ENCODE measurements around the gene ZCCHC14. TPM values are rescaled to one million over a fixed set of nuclear protein-coding genes. Genes with fewer than 3 reads are reported as not detected.

Gene ZCCHC14
- total and polyA plus RNA-seq, 2 experiments from 2014 or later = 2.7 to 6.3 TPM

DNA sequence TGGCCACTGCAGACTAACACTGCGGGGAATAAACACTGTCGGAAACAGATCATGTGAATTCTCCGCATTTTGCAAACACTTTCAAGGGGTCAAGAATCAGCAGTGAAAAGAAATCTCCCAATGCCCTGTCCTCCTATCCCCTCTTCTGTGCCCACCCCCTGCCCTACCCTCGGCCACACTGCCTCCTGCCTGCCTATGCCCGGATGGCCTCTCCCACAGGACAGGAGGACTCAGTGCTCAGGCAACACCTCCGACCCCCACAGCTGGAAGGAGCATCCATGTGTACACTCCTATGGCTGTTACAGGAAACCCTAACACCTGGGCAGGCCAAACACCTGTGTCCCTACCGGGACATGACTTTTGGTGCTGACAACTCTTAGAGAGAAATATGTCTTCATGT is 133.7 kb downstream of the ZCCHC14 start:
- no peaks in the 10 kb centered on the region for H3K9me3 ChIP-seq (ENCODE audit: low read depth)
- no peaks in the 10 kb centered on the region for H3K9me2 ChIP-seq (ENCODE audit: insufficient read depth)
- no peak overlapping the region for H3K27ac ChIP-seq
- no peak overlapping the region for H3K9ac ChIP-seq
- no peaks in the 10 kb centered on the region for H3F3A ChIP-seq (ENCODE audit: insufficient read depth)
- no peak overlapping the region for H3K4me2 ChIP-seq (ENCODE audit: unreplicated experiment)
- H3K27me3 ChIP-seq (replicated peaks; ENCODE audit: insufficient read depth) = no peaks in the 10 kb centered on the region
- WGBS, 2 experiments (ENCODE audit: low coverage in 1 of 2, low lambda C conversion rate in 2 of 2, missing lambda C conversion rate in 2 of 2) = 83 to 92% methylated on average over 7 of the region's 7 CpGs
- no peaks in the 10 kb centered on the region for H4K20me1 ChIP-seq (ENCODE audit: insufficient read depth)
- H3K79me2 ChIP-seq (ENCODE audit: insufficient read depth) = peaks cover 55% of the 10 kb centered on the region
- 0 out of 2 replicates have a peak, but pooled peaks cover 3% of the 10 kb centered on the region for H3K36me3 ChIP-seq (ENCODE audit: low read depth)
- H3K4me3 ChIP-seq = no peak overlapping the region
- TF ChIP-seq EZH2phosphoT487 (IDR thresholded peaks at IDR 0.05; ENCODE audit: insufficient read depth, low read depth) (no peak), EZH2 (IDR thresholded peaks at IDR 0.05; ENCODE audit: insufficient read depth, poor library complexity, severe bottlenecking) (no peak)
- H3K4me1 ChIP-seq (ENCODE audit: insufficient read depth) = no peaks in the 10 kb centered on the region
- H2AFZ ChIP-seq = no peak overlapping the region
- in situ Hi-C loops (cut with MboI) = no loop called here
- DNase-seq = no peak

DNA sequence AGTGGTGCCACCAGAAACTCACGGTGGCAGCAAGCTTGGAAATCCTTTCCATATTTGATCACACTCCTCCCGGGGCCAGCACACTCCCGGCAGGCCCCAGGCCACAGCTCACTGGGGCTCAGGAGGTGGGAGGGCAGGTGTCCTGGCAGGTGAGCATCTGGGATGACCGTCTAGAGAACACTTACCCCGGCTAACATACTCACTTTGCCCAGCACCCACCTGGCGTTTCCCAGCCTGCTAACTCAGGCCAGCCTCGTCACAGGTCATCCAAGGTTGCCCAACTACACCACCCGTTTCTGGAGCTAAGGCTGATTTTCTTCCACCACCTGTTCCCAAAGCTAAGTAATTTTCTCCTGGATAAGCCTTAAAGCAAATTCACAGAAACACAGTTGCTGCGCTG is 134.1 kb downstream of the ZCCHC14 start:
- Histone ChIP-seq H3K27ac (no peak overlapping the region), H3K27me3 (replicated peaks; ENCODE audit: insufficient read depth) (no peaks in the 10 kb centered on the region), H3F3A (ENCODE audit: insufficient read depth) (no peaks in the 10 kb centered on the region), H4K20me1 (ENCODE audit: insufficient read depth) (no peaks in the 10 kb centered on the region), H3K9ac (no peak overlapping the region), H3K4me3 (no peak overlapping the region), H3K36me3 (ENCODE audit: low read depth) (0 out of 2 replicates have a peak, but pooled peaks cover 3% of the 10 kb centered on the region), H3K4me1 (ENCODE audit: insufficient read depth) (no peaks in the 10 kb centered on the region), H3K4me2 (ENCODE audit: unreplicated experiment) (no peak overlapping the region), H2AFZ (no peak overlapping the region), H3K9me2 (ENCODE audit: insufficient read depth) (no peaks in the 10 kb centered on the region), H3K79me2 (ENCODE audit: insufficient read depth) (peaks cover 54% of the 10 kb centered on the region), H3K9me3 (ENCODE audit: low read depth) (no peaks in the 10 kb centered on the region)
- 89 to 95% methylated on average over 9 of the region's 9 CpGs for WGBS, 2 experiments (ENCODE audit: low coverage in 1 of 2, low lambda C conversion rate in 2 of 2, missing lambda C conversion rate in 2 of 2)
- no peak for DNase-seq
- TF ChIP-seq EZH2 (IDR thresholded peaks at IDR 0.05; ENCODE audit: insufficient read depth, poor library complexity, severe bottlenecking) (no peak), EZH2phosphoT487 (IDR thresholded peaks at IDR 0.05; ENCODE audit: insufficient read depth, low read depth) (no peak)
- in situ Hi-C loops (cut with MboI) = no loop called here

DNA sequence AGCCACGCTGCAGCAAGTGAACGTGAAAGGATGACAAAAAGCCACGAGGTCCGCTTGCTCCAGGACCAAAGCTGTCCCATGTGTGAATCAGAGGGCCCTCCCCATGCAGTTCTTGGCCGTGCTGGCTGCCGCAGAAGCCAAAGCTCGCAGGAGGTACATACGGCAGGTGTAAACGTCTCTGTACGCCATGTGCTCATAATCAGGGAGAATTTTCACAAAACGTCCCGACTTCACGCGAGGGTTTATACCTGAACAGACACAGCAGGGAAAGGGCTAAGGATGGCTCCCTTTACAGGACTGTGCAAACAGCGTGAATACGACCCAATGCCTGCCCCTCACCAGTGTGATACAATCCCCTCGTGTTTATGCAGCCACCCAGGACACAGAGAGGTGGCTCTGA is 134.6 kb downstream of the ZCCHC14 start:
- H3K9me3 ChIP-seq (ENCODE audit: low read depth) = no peaks in the 10 kb centered on the region

DNA sequence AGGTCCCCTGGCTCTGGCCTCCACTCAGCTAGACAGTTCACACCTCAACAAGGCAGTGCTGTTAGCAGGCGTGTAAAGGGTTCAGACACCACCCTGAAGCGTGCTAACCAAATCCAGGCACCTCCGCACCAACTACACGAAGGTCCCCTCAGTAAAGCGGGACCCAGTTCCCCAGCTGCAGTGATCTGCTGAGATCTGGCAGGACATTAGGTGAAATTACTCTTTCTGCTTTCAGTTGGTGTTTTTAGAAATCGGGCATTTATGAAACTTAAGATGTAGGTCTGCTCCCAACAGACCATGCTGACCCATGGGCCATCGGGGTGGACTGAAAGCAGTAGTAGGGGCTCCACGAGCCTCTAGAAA is 136.4 kb downstream of the ZCCHC14 start:
- Histone ChIP-seq H2AFZ (no peak overlapping the region), H3K9me2 (ENCODE audit: insufficient read depth) (no peaks in the 10 kb centered on the region), H3F3A (ENCODE audit: insufficient read depth) (no peaks in the 10 kb centered on the region), H3K27ac (no peak overlapping the region), H3K4me1 (ENCODE audit: insufficient read depth) (peaks cover 1% of the 10 kb centered on the region; the same call in 1 of the 2 replicates), H3K79me2 (ENCODE audit: insufficient read depth) (peaks cover 40% of the 10 kb centered on the region), H3K9ac (no peak overlapping the region), H3K4me3 (no peak overlapping the region), H3K4me2 (ENCODE audit: unreplicated experiment) (no peak overlapping the region), H3K36me3 (ENCODE audit: low read depth) (no peaks in the 10 kb centered on the region), H3K9me3 (ENCODE audit: low read depth) (no peaks in the 10 kb centered on the region), H3K27me3 (replicated peaks; ENCODE audit: insufficient read depth) (no peaks in the 10 kb centered on the region), H4K20me1 (ENCODE audit: insufficient read depth) (no peaks in the 10 kb centered on the region)
- TF ChIP-seq EZH2 (IDR thresholded peaks at IDR 0.05; ENCODE audit: insufficient read depth, poor library complexity, severe bottlenecking) (no peak), EZH2phosphoT487 (IDR thresholded peaks at IDR 0.05; ENCODE audit: insufficient read depth, low read depth) (no peak)
- no peak for DNase-seq
- in situ Hi-C loops (cut with MboI) = no loop called here
- 91 to 97% methylated on average over 8 of the region's 8 CpGs for WGBS, 2 experiments (ENCODE audit: low coverage in 1 of 2, low lambda C conversion rate in 2 of 2, missing lambda C conversion rate in 2 of 2)

More for the DNA sequence above, 134.6 kb downstream of the ZCCHC14 start:
- no peak overlapping the region for H3K9ac ChIP-seq
- H4K20me1 ChIP-seq (ENCODE audit: insufficient read depth) = no peaks in the 10 kb centered on the region
- H3K4me3 ChIP-seq = no peak overlapping the region
- H3K4me1 ChIP-seq (ENCODE audit: insufficient read depth) = no peaks in the 10 kb centered on the region
- H3F3A ChIP-seq (ENCODE audit: insufficient read depth) = no peaks in the 10 kb centered on the region
- WGBS, 2 experiments (ENCODE audit: low coverage in 1 of 2, low lambda C conversion rate in 2 of 2, missing lambda C conversion rate in 2 of 2) = 88 to 89% methylated on average over 17 of the region's 17 CpGs
- H3K79me2 ChIP-seq (ENCODE audit: insufficient read depth) = peaks cover 50% of the 10 kb centered on the region
- no peak for DNase-seq
- H3K36me3 ChIP-seq (ENCODE audit: low read depth) = 0 out of 2 replicates have a peak, but pooled peaks cover 3% of the 10 kb centered on the region
- no peak overlapping the region for H2AFZ ChIP-seq
- in situ Hi-C loops (cut with MboI) = no loop called here
- H3K9me2 ChIP-seq (ENCODE audit: insufficient read depth) = no peaks in the 10 kb centered on the region
- no peak overlapping the region for H3K4me2 ChIP-seq (ENCODE audit: unreplicated experiment)
- no peak overlapping the region for H3K27ac ChIP-seq
- no peak for TF ChIP-seq EZH2 (IDR thresholded peaks at IDR 0.05; ENCODE audit: insufficient read depth, poor library complexity, severe bottlenecking)
- TF ChIP-seq EZH2phosphoT487 (IDR thresholded peaks at IDR 0.05; ENCODE audit: insufficient read depth, low read depth) = no peak
- no peaks in the 10 kb centered on the region for H3K27me3 ChIP-seq (replicated peaks; ENCODE audit: insufficient read depth)

Other genes with a start within 250 kb of the ZCCHC14 start
- 0.89 and 5.1 TPM in 2 replicates for gene C16orf95, start 175.6 kb downstream of the ZCCHC14 start, total RNA-seq (2014; rRNA removed; shearing (Covaris generic))
- gene C16orf95, start 175.6 kb downstream of the ZCCHC14 start, polyA plus RNA-seq (2016; fragmentation: Nextera tagmentation; extraction: Ambion mirVana) = 6.3 and 9.2 TPM in 2 replicates
- gene FBXO31, start 109.2 kb downstream of the ZCCHC14 start, total RNA-seq (2014; rRNA removed; shearing (Covaris generic)) = 31.0 and 46.8 TPM in 2 replicates
- gene FBXO31, start 109.2 kb downstream of the ZCCHC14 start, polyA plus RNA-seq (2016; fragmentation: Nextera tagmentation; extraction: Ambion mirVana) = 17.5 and 19.3 TPM in 2 replicates
- gene MAP1LC3B, start 100.7 kb downstream of the ZCCHC14 start, total RNA-seq (2014; rRNA removed; shearing (Covaris generic)) = 43.3 and 43.9 TPM in 2 replicates
- 224 and 226 TPM in 2 replicates for gene MAP1LC3B, start 100.7 kb downstream of the ZCCHC14 start, polyA plus RNA-seq (2016; fragmentation: Nextera tagmentation; extraction: Ambion mirVana)
- gene JPH3, start 109.5 kb upstream of the ZCCHC14 start, total RNA-seq (2014; rRNA removed; shearing (Covaris generic)) = not detected in 2 replicates
- gene JPH3, start 109.5 kb upstream of the ZCCHC14 start, polyA plus RNA-seq (2016; fragmentation: Nextera tagmentation; extraction: Ambion mirVana) = not detected in 2 replicates